Measurements from ENCODE around the gene GPN1. TPM values are rescaled to one million over a fixed set of nuclear protein-coding genes. Genes with fewer than 3 reads are reported as not detected.
A peak's percentile ranks its signal among the peaks of the same experiment; 100 is the strongest.
"Not testable (repeated sequence)": the region's sequence is repeated elsewhere in the genome, so short reads cannot be mapped to it uniquely, and the experiment has no call there.

The GPN1 gene
- polyA plus RNA-seq, 2 of the 4 experiments (the other 2 are of a cell fraction): 59.8 to 98.9 TPM

GRCh38 chr2:27682334-27682771 is 53.5 kb downstream of the GPN1 start:
- peak overlapping the region; percentile 52 to 78 for H3K27ac ChIP-seq
- peak overlapping the region; percentile 51 for H3K4me2 ChIP-seq
- TF ChIP-seq FOSL2 (IDR thresholded peaks at IDR 0.05) (peak; percentile 65), FOSL2 (CRISPR knock-in tag; IDR thresholded peaks at IDR 0.05) (peak; percentile 72), JUNB (IDR thresholded peaks at IDR 0.05) (peak; percentile 62)
- H3K4me3 ChIP-seq, H3K9me3 ChIP-seq, FAIRE-seq: not testable (repeated sequence)
- DNase-seq (ENCODE audit: low read depth in 1 of 2, low spot score in 1 of 2) (peak; percentile 55 to 63), ATAC-seq (peak; percentile 35 to 66; a peak in 5 of 6 replicates)
- ChIA-PET CTCF (interaction anchor here (0.6 to 5.0 kb wide), 45 partner anchors 9 to 1331 kb away, joined by 3 to 118 read pairs (median 6); partner anchors contain the start of genes CCDC121, GPN1, PPM1G and SLC4A1AP), POLR2A (interaction anchor here (0.7 to 3.0 kb wide), 2 partner anchors 19 to 302 kb away, joined by 6 to 10 read pairs; partner anchors contain the start of genes SLC4A1AP and SUPT7L)
- WGBS (ENCODE audit: missing lambda C conversion rate): 61% methylated on average over 7 of the region's 7 CpGs
- H3K4me1 ChIP-seq: peaks cover 31% of the 10 kb centered on the region

- FAIRE-seq: peak; percentile 23
- peak; percentile 81 to 92 for ATAC-seq
- Histone ChIP-seq H3K27ac (peak overlapping the region; percentile 52 to 78), H3K4me1 (peaks cover 31% of the 10 kb centered on the region), H3K9me3 (no peaks in the 10 kb centered on the region), H3K4me3 (no peak overlapping the region), H3K4me2 (peak overlapping the region; percentile 51)
- ChIA-PET CTCF (interaction anchor here (0.5 to 5.0 kb wide), 111 partner anchors 8 to 1103 kb away, joined by 3 to 118 read pairs (median 4); partner anchors contain the start of genes CCDC121, GPN1, PPM1G and SLC4A1AP), POLR2A (interaction anchor here (0.8 to 3.0 kb wide), 3 partner anchors 20 to 707 kb away, joined by 3 to 10 read pairs (median 5); partner anchors contain the start of genes SLC4A1AP and SUPT7L)
- WGBS (ENCODE audit: missing lambda C conversion rate): 10% methylated on average over 9 of the region's 9 CpGs
- TF ChIP-seq USF2 (IDR thresholded peaks at IDR 0.05) (no peak), RAD21 (conservative IDR thresholded peaks at IDR 0.05 in 1 of 2, IDR thresholded peaks at IDR 0.05 in 1 of 2) (peak; percentile 94 to 95), FOSL2 (IDR thresholded peaks at IDR 0.05) (no peak), FOSL2 (CRISPR knock-in tag; IDR thresholded peaks at IDR 0.05) (peak; percentile 64), HOXA7 (CRISPR knock-in tag; IDR thresholded peaks at IDR 0.05) (peak; percentile 66; the same call in 1 of the 2 replicates), SMC3 (IDR thresholded peaks at IDR 0.05) (peak; percentile 93), MAX (IDR thresholded peaks at IDR 0.05) (0 out of 2 replicates have a peak, but pooled peaks have one; percentile 28), PHF8 (IDR thresholded peaks at IDR 0.05; ENCODE audit: borderline replicate concordance, low read depth) (no peak), TFCP2L1 (CRISPR knock-in tag; IDR thresholded peaks at IDR 0.05) (no peak), CTCF (IDR thresholded peaks at IDR 0.05) (peak; percentile 100), CBX2 (IDR thresholded peaks at IDR 0.05; ENCODE audit: borderline replicate concordance, low read depth) (no peak)
- DNase-seq (ENCODE audit: low read depth in 1 of 2, low spot score in 1 of 2): peak; percentile 60 to 95
Observed at GRCh38 chr2:27683390-27684071, 54.7 kb downstream of the GPN1 start.

GRCh38 chr2:27685006-27685405 is 56.2 kb downstream of the GPN1 start:
- DNase-seq (ENCODE audit: low read depth in 1 of 2, low spot score in 1 of 2); H3K27ac ChIP-seq; H3K9me3 ChIP-seq; H3K4me2 ChIP-seq; POLR2A ChIA-PET; FAIRE-seq; H3K4me3 ChIP-seq; ATAC-seq: not testable (repeated sequence)
- CTCF ChIA-PET: interaction anchor here (0.7 to 4.7 kb wide), 8 partner anchors 12 to 894 kb away, joined by 3 to 118 read pairs (median 19); partner anchors contain the start of genes SLC4A1AP and SUPT7L
- WGBS (ENCODE audit: missing lambda C conversion rate): 61% methylated on average over 1 of the region's 1 CpG
- H3K4me1 ChIP-seq: peaks cover 37% of the 10 kb centered on the region

- no peak overlapping the region for H3K27ac ChIP-seq
- ATAC-seq: no peak
- no peak overlapping the region for H3K4me3 ChIP-seq
- H3K9me3 ChIP-seq: no peaks in the 10 kb centered on the region
- no peak for DNase-seq (ENCODE audit: low read depth in 1 of 2, low spot score in 1 of 2)
- ChIA-PET POLR2A (no interaction called here), CTCF (interaction anchor here (0.9 to 1.5 kb wide), 2 partner anchors 18 to 711 kb away, joined by 4 read pairs; no protein-coding TSS in a partner anchor)
- TF ChIP-seq RAD21 (conservative IDR thresholded peaks at IDR 0.05 in 1 of 2, IDR thresholded peaks at IDR 0.05 in 1 of 2) (no peak), HOXB5 (CRISPR knock-in tag; IDR thresholded peaks at IDR 0.05) (no peak), RARB (CRISPR knock-in tag; IDR thresholded peaks at IDR 0.05) (no peak), EP300 (IDR thresholded peaks at IDR 0.05) (no peak), MAFK (IDR thresholded peaks at IDR 0.05; ENCODE audit: partially characterized antibody) (peak; percentile 70), NFE2L2 (conservative IDR thresholded peaks at IDR 0.05; ENCODE audit: low read length) (no peak)
- no peak overlapping the region for H3K4me2 ChIP-seq
- peaks cover 37% of the 10 kb centered on the region for H3K4me1 ChIP-seq
- no peak for FAIRE-seq
- WGBS (ENCODE audit: missing lambda C conversion rate): 92% methylated on average over 3 of the region's 3 CpGs
Observed at GRCh38 chr2:27685577-27685976, 56.7 kb downstream of the GPN1 start.

Measured in A549 (cell line).